HG02588 (cell line): Measurements from ENCODE around the gene MMEL1.

ENCODE experiments used
- ATAC-seq: cut with Tn5 transposase; IDR thresholded peaks from one replicate; pipeline ENCODE4 v1.9.1; 2021; ENCODE audit warnings: mild to moderate bottlenecking, moderate library complexity; ENCODE audit not compliant: unreplicated experiment

MMEL1 gene

GRCh38 chr1:2594001-2594640 lies 38.7 kb downstream of the MMEL1 start:
- ATAC-seq = no peak

DNA sequence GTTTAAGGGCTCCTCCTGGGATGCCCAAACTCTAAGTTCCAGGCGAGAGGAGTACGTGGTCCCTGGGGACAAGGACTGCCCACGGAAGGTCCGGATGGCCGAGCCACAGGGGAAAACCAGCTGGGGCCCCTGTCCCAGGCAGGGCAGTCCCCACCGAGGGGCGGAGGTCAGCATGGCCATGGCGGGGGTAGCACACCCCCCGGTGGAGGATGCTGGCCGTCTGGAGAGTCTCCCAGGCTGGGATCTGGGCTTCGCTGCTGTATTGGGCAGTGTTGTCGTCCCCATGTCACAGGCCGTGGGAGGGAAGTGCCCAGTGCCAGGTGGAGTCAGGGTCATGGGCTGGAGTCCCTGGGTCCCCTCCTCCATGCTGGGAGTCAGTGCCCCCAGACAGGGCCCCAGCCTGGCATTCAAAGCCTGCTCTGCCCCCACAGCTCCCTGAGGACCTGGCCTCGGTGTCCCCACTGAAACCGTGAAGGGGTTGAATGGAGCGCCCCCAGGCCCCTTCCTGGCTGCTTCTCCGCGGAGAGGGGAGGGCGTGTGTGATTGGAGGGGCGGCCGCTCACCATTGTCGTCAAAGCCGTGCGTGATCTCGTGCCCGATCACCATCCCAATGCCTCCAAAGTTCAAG lies 39.5 kb downstream of the MMEL1 start:
- no peak for ATAC-seq

GRCh38 chr1:2592672-2593071 lies 40.1 kb downstream of the MMEL1 start:
- no peak for ATAC-seq

DNA sequence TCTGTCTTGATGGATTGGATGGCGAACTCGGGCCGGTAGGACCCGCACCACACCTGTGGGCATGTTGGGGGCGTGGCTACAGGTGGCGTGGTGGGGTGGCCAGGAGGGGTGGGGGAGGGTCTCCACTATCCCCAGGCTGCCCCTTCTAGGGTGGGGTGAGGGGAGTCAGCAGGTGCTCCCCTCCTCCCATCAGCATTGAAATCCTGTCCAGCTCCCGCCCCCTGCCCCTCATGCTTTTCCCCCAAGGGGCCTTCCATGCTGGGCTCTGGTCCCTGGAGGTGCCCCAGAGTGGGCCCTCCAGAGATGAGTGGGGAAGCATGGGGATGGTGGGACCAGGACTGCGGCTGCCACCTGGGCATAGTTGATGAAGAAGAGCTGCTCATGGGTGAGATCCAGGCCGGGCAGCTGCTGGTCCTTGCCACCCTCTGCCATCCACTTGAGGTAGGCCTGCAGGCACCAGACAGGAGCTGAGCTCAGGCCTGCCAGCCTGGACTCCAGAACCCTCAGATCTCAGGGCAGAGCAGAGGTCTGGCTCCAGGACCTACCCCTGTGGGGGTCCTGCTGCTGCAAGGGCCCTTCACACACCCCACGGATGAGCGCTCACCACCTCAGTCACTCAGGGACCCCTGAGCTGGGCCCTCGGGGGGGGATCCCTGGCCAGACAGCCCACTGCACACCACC lies 41.1 kb downstream of the MMEL1 start:
- no peak for ATAC-seq

- ATAC-seq = no peak
Observed at GRCh38 chr1:2591233-2591580, 41.6 kb downstream of the MMEL1 start.

DNA sequence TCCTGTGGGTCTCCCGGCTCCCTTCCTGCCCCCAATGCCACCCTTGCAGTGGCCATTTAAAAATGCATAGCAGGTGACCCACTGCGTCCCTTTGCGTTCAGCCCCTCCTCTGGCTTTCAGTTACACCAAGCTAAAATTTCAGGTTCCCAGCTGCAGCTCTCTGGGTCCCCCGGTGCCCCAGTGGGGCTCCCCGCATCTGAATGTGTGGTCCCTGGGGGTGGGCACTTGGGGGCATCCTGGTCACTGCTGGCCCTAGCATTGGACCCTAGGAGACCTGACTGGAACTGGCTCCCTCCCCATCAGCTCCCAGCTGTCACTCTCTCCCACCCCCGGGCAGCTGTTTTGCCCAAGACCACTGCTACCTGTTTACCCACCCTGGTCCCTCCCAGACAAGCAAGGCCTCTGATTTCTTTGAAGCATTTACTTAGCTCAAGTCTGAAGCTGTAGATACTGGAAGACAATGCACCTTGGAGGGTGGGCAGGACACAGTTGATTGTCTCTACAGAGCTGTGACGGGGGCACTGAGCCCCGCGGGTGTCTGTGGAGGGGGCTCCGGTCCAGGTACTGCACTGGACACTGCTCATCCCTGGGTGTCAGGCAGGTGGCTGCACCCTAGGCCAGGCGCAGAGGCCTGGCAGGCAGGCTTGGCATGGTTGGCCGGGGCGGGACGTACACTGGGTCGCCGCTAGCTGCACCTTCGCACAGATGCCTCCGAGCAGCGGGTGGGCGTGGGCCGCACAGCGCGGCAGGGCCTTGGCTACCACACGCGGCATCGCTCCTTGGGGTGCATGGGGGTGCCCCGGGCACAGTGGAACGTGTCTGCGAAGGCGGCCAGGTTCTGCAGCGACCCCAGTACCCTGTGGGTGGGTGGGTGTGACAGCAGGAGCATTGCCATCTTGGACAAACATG lies 42.3 kb downstream of the MMEL1 start:
- no peak for ATAC-seq

GRCh38 chr1:2589431-2590232 lies 43.2 kb downstream of the MMEL1 start:
- ATAC-seq = no peak

GRCh38 chr1:2588661-2589430 lies 44.0 kb downstream of the MMEL1 start:
- no peak for ATAC-seq

DNA sequence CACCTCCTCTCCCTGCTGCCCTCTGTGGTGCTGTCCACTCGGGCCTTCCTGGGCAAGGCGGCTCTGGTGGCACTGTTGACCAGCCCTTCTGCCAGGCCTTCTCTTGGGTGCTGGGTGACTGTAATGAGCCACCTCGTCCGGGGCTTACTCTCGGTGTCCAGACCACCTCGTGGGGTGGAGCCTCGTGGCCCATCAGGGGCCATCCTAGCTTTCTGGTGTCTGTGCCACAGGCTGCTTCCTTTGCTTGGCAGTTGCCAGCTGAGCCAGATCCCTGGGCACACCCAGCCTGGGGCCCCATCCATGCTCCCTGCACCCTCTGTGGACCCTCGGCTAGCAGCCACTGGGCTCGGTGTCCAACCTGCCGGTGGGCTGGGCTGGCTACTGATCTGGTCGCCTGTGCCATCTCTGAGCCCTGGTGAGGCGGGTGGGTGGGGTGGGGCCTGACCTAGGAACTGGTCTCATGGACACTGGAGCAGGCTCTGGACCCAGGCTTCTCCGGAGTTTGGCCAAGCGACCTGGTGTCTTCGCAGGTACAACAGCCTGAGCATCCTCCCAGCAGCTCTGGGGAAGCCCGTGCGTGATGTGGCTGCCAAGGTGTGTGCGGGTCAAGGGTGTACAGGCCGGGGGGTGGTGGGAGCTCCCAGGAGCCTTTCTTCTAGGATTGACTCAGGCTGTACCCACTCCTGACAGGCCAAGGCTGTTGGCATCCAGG lies 44.8 kb downstream of the MMEL1 start:
- ATAC-seq = no peak

DNA sequence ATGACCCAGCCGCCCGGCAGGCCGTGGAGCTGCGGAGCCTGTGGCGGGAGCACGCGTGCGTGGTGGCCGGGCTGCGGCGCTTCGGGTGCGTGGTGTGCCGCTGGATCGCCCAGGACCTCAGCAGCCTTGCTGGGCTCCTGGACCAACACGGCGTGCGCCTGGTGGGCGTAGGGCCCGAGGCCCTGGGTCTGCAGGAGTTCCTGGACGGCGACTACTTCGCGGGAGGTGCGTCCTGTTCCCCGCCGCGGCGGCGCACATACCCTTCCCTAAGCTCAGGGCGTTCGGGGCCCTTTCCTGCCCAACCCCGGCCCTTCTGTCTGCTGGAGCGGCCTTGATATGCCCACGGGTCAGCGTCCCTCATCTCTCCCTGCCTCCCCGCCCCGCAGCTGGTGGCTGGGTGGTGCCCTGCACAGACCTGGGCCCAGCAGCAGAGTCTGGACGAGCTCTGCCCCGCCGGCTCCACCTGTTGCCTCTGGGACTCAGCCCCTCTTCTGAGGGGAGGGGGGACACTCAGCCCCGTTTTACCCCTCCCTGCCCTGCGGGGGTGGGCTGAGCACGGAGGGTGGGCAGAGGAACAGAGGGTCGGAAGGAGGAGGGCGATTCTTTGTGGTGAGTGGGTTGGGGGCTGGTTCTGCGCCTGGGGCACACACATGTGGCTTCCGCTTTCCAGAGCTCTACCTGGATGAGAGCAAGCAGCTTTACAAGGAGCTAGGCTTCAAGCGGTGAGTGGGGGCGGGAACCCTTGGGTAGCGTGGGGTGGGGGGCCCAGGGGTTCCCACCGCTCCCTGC lies 45.6 kb downstream of the MMEL1 start:
- ATAC-seq = no peak

DNA sequence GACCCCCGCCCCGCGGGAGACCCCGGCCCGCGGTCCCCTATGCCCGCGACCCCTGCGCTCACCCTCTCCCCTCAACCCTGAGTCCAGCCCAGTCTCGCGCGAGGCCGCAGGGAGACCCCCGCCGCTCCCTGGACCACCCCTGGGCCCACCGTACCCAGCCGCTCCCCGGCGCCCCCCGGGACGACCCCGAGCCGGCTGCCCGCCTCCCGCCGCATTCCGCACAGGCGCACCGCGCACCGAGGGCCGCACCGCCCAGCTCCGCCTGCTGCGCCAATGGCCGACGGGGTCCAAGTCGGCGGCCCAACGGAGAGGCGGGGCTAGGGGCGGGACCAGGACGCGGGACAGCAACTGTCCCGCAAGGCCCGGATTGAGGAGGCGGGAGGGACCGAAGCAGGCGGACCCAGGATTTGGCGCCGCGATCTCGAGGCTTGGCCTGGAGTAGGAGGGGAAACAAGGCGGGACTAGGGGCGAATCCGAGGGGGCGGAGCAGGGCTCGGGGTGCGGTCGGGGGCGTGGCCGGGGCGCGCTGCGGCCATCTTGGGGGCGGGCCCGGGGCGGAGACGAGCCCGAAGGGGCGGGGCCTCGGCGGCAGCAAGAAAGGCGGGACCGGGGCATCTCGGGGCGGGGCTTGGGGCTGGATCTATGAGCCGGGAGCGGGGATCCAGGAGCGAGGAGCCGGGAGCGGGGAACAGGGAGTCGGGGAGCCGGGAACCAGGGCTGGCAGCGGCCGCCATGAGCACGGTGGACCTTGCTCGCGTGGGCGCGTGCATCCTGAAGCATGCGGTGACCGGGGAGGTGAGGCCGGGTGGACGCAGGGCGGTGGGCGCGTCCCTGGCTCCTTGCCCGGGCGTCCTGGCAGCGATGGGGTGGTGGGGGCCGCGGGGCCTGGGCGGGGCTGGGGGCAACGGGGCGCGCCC lies 46.4 kb downstream of the MMEL1 start, which contains the start of gene PRXL2B:
PRXL2B (plus strand) TSS at position 624 of the 917 bp plus-strand sequence; CDS start at position 733, 109 bp downstream.
- ATAC-seq = peak; percentile 63

DNA sequence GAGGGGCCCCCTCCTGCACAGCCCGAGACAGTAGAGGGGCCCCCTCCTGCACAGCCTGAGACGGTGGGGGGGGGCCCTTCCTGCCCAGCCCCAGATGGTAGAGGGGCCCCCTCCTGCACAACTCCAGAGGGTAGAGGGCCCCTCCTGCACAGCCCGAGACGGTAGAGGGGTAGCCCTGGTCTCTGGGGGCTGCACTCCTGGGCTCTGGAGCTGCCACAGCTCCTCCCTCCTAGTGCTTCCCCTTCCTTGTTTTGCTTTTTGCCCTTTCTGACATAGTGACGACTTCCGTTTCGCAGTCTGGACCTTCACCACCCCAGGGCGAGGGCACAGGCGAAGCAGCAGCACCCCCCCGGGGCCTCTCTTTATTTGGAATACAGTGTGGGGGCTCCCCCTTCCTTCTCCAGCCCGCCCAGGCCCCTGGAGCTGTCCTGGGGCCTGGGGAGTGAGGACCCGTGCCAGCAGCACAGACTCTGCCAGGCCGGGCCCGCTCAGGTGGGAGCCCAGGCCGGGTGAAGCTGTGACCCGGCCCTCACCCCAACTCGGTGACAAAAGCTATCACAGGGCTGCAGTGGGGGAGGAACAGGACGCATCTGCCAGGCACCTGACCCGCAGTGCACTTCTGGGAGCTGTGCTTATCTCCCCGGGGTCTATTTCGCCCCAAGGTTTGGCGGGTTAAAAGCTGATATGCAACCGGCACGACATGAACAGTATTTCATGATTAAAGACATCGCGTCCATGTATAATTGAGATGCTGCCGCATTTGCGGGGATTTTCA lies 47.3 kb downstream of the MMEL1 start:
- peak; percentile 30 for ATAC-seq

DNA sequence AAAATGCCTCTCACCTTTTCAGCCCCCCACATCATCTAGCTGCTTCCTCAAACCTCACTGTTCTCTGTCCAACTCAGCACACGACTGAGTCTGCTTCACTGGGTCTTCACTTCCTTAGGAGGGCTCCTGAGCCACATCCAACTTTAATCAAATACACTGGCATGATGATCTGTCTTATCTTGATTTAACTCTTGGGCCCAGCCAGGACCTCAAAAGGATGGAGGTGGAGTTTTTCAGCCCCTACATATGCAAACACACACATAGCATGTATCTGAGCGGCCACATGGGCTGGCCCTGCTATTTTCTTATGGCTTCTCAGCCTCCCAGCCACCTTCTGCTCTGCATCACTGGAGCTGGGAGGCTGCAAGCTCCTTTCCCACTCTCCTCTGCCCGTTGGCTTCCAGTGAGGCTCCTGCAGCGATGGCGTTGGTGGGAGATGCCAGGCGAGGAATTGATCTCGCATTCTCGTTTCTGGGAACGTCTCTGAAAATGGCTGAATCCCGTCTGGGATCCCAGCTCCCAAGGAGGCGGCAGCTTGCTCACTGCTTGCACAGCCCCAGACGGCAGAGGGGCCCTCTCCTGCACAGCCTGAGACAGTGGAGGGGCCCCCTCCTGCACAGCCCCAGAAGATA lies 48.0 kb downstream of the MMEL1 start:
- ATAC-seq = no peak

- ATAC-seq = no peak
Observed at GRCh38 chr1:2583871-2584351, 48.9 kb downstream of the MMEL1 start.

DNA sequence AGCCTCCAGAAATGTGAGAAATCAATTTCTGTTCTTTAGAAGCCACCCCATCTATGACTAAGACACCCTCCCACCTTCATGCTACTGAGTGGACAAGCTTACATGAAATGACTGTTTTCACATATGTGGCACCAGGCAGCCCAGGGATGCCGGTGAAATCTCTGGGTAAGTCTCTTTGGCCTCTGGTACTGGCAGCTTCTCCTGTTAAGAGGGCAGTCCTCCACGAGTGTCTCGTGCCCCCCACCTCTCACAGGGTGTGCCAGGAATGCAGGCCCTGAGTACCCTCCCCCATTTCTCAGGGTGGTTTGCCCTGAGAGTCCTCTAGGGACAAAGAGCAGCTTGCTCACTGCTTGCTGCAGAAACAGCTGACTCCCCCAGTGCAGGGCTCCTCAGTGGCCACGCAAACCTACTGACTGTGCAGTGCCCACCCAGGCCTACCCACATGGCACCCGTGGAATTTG lies 49.5 kb downstream of the MMEL1 start:
- ATAC-seq = no peak

DNA sequence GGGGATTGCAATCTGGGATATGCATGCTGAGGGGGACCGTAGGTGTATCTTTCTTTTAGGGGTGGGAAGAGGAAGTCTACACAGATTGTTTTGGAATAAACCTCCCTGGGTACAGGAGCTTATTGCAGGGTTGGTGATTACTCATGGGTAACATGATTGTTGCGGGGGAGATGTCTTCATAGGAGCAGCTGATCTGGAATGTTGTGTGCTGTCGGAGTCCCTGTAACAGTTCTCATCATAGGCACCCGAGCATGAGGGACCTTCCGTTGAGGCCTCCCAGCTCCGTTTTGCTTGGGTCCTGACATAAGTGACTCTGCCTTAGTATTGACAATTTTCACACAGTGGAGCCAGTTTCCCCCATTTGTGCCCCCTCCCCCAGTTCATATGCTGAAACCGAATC lies 50.4 kb downstream of the MMEL1 start:
- no peak for ATAC-seq
